NCI-H1417 treated with DMSO at 0.1 percent for 48 hours (cell line): Measurements from ENCODE around the gene LY6G5C.

ENCODE experiments used
- DNase-seq: peaks from one replicate; lab custom pipeline; 2025; lab: John Stamatoyannopoulos, UW

The LY6G5C gene

DNA sequence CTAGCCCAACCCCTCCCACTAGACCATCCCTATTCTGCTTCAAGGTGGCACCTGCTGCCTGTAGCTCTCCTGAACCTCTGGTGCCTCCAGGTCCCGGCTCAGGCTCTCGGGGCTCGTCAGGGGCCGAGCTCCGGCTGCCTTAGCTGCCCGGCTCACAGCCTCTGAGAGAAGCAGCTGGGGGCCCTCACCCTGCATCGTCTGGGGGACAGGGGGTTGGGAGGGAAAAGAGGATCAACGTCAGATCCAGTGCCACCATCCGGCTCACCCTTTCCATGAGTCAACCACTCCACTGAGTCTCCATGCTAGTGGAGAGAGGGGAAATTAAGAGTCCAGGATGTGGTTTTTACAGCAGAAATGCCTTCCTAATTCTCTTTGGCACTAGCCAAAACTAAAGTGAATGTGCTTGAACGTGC, 41.4 kb downstream of the LY6G5C start:
- no peak for DNase-seq

GRCh38 chr6:31639043-31639442, 41.8 kb downstream of the LY6G5C start:
- no peak for DNase-seq

- DNase-seq = no peak
These were observed 43.9 kb downstream of the LY6G5C start for GRCh38 chr6:31636698-31637596.

GRCh38 chr6:31634969-31635575, 45.8 kb downstream of the LY6G5C start:
- DNase-seq = no peak

- DNase-seq = no peak
These were observed 46.7 kb downstream of the LY6G5C start for GRCh38 chr6:31634131-31634530.

GRCh38 chr6:31633447-31633846, 47.4 kb downstream of the LY6G5C start:
- no peak for DNase-seq

GRCh38 chr6:31632279-31632946, 48.5 kb downstream of the LY6G5C start:
- DNase-seq = no peak

DNA sequence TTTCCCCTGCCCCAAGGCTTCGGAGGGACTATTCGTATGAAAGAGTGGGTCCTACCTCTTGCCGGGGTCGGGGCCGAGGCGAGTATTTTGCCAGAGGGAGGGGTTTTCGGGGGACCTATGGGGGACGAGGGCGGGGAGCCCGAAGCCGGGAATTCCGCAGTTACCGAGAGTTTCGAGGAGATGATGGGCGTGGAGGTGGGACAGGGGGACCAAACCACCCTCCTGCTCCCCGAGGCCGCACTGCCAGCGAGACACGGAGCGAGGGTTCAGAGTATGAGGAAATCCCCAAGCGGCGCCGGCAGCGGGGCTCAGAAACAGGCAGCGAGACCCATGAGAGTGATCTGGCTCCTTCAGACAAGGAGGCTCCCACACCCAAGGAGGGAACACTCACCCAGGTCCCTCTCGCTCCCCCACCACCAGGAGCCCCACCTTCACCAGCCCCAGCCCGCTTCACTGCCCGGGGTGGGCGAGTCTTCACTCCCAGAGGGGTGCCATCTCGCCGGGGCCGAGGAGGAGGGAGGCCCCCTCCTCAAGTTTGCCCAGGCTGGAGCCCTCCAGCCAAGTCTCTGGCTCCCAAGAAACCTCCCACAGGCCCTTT, 49.1 kb downstream of the LY6G5C start:
- no peak for DNase-seq

- no peak for DNase-seq
These were observed 49.7 kb downstream of the LY6G5C start for GRCh38 chr6:31631209-31631608.

GRCh38 chr6:31630177-31630934, 50.5 kb downstream of the LY6G5C start:
- DNase-seq = no peak

DNA sequence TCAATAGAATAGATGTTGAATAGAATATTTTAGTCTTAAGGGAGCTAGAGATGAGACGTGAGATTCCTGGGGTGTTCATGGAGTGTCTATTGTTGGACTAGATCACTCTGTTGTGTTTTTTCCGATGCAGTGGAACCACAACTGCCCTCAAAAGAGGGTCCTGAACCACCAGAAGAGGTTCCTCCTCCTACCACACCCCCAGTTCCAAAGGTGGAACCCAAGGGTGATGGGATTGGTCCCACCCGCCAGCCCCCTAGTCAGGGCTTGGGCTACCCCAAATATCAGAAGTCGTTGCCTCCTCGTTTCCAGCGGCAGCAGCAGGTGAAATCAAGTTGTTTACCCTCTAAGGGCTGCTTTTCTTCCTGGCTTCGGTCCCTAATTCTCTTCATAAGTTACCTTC, 51.9 kb downstream of the LY6G5C start:
- DNase-seq = no peak

GRCh38 chr6:31627690-31628287, 53.1 kb downstream of the LY6G5C start:
- DNase-seq = no peak

DNA sequence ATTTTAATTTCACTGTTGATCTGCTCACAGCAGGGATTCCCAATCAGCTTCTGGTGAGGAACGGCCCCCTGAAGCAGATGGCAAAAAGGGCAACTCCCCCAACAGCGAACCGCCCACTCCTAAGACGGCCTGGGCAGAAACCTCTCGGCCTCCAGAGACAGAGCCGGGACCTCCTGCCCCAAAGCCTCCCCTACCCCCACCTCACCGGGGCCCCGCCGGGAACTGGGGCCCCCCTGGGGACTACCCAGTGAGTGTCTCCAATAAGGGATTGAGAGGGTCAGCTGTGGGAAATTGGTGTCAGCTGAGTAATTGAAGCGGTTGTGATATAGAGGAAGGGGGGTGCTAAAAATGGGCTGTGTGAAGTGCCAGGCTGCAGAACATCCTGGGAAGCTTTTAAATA, 53.9 kb downstream of the LY6G5C start:
- no peak for DNase-seq
